K562 (cell line): ENCODE results near the gene ATP6V1G2. TPM values are rescaled to one million over a fixed set of nuclear protein-coding genes. Genes with fewer than 3 reads are reported as not detected.
A peak's percentile ranks its signal among the peaks of the same experiment; 100 is the strongest.

Experiments used
- CREB3 ChIP-seq: fragments of 450-650 bp; conservative IDR thresholded peaks from 2 replicates; pipeline ENCODE4 v1.6.1; 2016; ENCODE audit warnings: missing genetic modification characterization, low read depth, mild to moderate bottlenecking, missing compliant biosample characterization, moderate library complexity
- DNMT1 ChIP-seq: fragments of 450-650 bp; IDR thresholded peaks from 2 replicates; pipeline ENCODE4 v1.6.1; 2016; ENCODE audit warnings: antibody characterized with exemption, mild to moderate bottlenecking
- ETV1 ChIP-seq: fragments of 450-650 bp; conservative IDR thresholded peaks from 2 replicates; pipeline ENCODE4 v1.6.1; 2016; ENCODE audit warnings: missing genetic modification characterization, control low read depth, low read depth, missing compliant biosample characterization
- GABPB2 ChIP-seq: fragments of 250-450 bp; sonication (Bioruptor Pico); conservative IDR thresholded peaks from 2 replicates; pipeline ENCODE4 v1.5.1; 2021; ENCODE audit warnings: mild to moderate bottlenecking
- GATAD2A ChIP-seq: fragments of 450-650 bp; IDR thresholded peaks from 2 replicates; pipeline ENCODE4 v1.6.1; 2017
- JUN ChIP-seq, 2 experiments: sonication (generic) in 1 of 2; formaldehyde crosslinking in 1 of 2; IDR thresholded peaks; 2 replicates each; pipeline versions ENCODE4 v1.6.1 to v1.8.0; 2012 to 2022; ENCODE audit warnings: borderline replicate concordance in 2 of 2, mild to moderate bottlenecking in 2 of 2, improper control_type of control experiment in 1 of 2, low read depth in 1 of 2, low read length in 1 of 2, missing genetic modification reagents in 1 of 2
- NFE2 ChIP-seq: IDR thresholded peaks from 2 replicates; pipeline ENCODE4 v1.6.1; 2014; ENCODE audit warnings: antibody characterized with exemption, low read depth
- NONO ChIP-seq, 2 experiments: fragments of 200-400 bp in 1 of 2; fragments of 450-650 bp in 1 of 2; formaldehyde crosslinking in 1 of 2; IDR thresholded peaks; 2 replicates each; pipeline ENCODE4 v1.6.1; 2017; ENCODE audit warnings: low read depth in 2 of 2, mild to moderate bottlenecking in 2 of 2, moderate library complexity in 2 of 2, low read length in 1 of 2
- OTX1 ChIP-seq: fragments of 450-650 bp; formaldehyde crosslinking; IDR thresholded peaks from 2 replicates; pipeline ENCODE4 v1.4.0; 2022; ENCODE audit warnings: mild to moderate bottlenecking
- SRSF9 ChIP-seq: fragments of 200-400 bp; formaldehyde crosslinking; IDR thresholded peaks from 2 replicates; pipeline ENCODE4 v1.6.1; 2017; ENCODE audit warnings: low read depth, low read length, borderline replicate concordance
- THAP12 ChIP-seq: fragments of 250-450 bp; sonication (Bioruptor Pico); IDR thresholded peaks from 2 replicates; pipeline ENCODE4 v1.9.0; 2021; ENCODE audit warnings: mild to moderate bottlenecking, inconsistent platforms
- ZFP30 ChIP-seq: fragments of 250-450 bp; sonication (Bioruptor Pico); IDR thresholded peaks from 2 replicates; pipeline ENCODE4 v1.8.0; 2022; ENCODE audit warnings: moderate library complexity, mild to moderate bottlenecking, inconsistent platforms, borderline replicate concordance
- ZNF274 ChIP-seq: IDR thresholded peaks from 2 replicates; pipeline ENCODE4 v1.6.1; 2011; ENCODE audit warnings: low read depth, mild to moderate bottlenecking, low read length, moderate library complexity, borderline replicate concordance
- ZNF277 ChIP-seq: fragments of 250-450 bp; sonication (Bioruptor Pico); IDR thresholded peaks from 2 replicates; pipeline ENCODE4 v1.8.0; 2022; ENCODE audit warnings: inconsistent platforms, mild to moderate bottlenecking, moderate library complexity, borderline replicate concordance
- ZNF347 ChIP-seq: fragments of 450-650 bp; formaldehyde crosslinking; IDR thresholded peaks from 2 replicates; pipeline ENCODE4 v1.4.0; 2020; ENCODE audit warnings: low read depth, mild to moderate bottlenecking, moderate library complexity
- ZNF41 ChIP-seq: fragments of 250-450 bp; sonication (Bioruptor Pico); conservative IDR thresholded peaks from 2 replicates; pipeline ENCODE4 v1.4.0; 2020; ENCODE audit warnings: mild to moderate bottlenecking
- polyA plus RNA-seq, 8 experiments: library from polyadenylated mRNA; depleted of rRNA in 4 of 8; stranded (reverse) in 5 of 8; unstranded in 3 of 8; fragments of >200 nt; fragmentation: Nextera tagmentation in 2 of 8; fragmentation: Illumina TruSeq in 1 of 8; extraction: Ambion mirVana in 2 of 8; extraction: Trizol in 1 of 8; gene quantifications; 2 replicates each; pipeline versions ENCODE4 v1.2.1 to v1.2.3, GENCODE V29; 2011 to 2014; ENCODE audit warnings: inconsistent platforms in 1 of 8, missing spikeins in 1 of 8
- total RNA-seq, 7 experiments: library from RNA; depleted of rRNA in 6 of 7; stranded (reverse); fragments of >200 nt in 6 of 7; fragmentation: Illumina TruSeq in 2 of 7; extraction: Trizol in 2 of 7; gene quantifications; 2 replicates each; pipeline versions ENCODE4 v1.2.1 to v1.2.3, GENCODE V29; 2011 to 2021; ENCODE audit warnings: low replicate concordance in 1 of 7
- TF ChIP-seq, protein P1 (sequence below): fragments of 250-450 bp; sonication (Bioruptor Pico); IDR thresholded peaks from 2 replicates; pipeline ENCODE4 v1.5.0; 2020; ENCODE audit warnings: mild to moderate bottlenecking
- TF ChIP-seq, protein P2 (sequence below): sonication (generic); IDR thresholded peaks from 2 replicates; pipeline ENCODE4 v1.6.1; 2016

The ATP6V1G2 gene
- total and polyA plus RNA-seq, 9 of the 15 experiments (the other 6 are each of a cell fraction or from before 2014, with no cell fraction given) = 0.14 to 1.5 (median 0.33) TPM

- TF ChIP-seq THAP12 (no peak), OTX1 (0 out of 2 replicates have a peak, but pooled peaks have one; percentile 64), JUN (IDR thresholded peaks at IDR 0.05; ENCODE audit: borderline replicate concordance, low read depth, low read length) (no peak), JUN (CRISPR knock-in tag; IDR thresholded peaks at IDR 0.05; ENCODE audit: borderline replicate concordance) (no peak), NONO (IDR thresholded peaks at IDR 0.05; ENCODE audit: low read depth in 2 of 2, low read length in 1 of 2) (no peak), DNMT1 (peak; percentile 41; the same call in 1 of the 2 replicates), SRSF9 (no peak), ZFP30 (CRISPR knock-in tag) (no peak), ZNF347 (CRISPR knock-in tag) (no peak), ZNF41 (CRISPR knock-in tag) (no peak), NFE2 (no peak), ZNF277 (no peak), ETV1 (tag) (no peak), GABPB2 (CRISPR knock-in tag) (no peak), ZNF274 (no peak), GATAD2A (no peak), CREB3 (tag) (no peak)
- TF ChIP-seq, protein P1, sequence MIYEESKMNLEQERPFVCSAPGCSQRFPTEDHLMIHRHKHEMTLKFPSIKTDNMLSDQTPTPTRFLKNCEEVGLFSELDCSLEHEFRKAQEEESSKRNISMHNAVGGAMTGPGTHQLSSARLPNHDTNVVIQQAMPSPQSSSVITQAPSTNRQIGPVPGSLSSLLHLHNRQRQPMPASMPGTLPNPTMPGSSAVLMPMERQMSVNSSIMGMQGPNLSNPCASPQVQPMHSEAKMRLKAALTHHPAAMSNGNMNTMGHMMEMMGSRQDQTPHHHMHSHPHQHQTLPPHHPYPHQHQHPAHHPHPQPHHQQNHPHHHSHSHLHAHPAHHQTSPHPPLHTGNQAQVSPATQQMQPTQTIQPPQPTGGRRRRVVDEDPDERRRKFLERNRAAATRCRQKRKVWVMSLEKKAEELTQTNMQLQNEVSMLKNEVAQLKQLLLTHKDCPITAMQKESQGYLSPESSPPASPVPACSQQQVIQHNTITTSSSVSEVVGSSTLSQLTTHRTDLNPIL (CRISPR knock-in tag) = no peak
- TF ChIP-seq, protein P2, sequence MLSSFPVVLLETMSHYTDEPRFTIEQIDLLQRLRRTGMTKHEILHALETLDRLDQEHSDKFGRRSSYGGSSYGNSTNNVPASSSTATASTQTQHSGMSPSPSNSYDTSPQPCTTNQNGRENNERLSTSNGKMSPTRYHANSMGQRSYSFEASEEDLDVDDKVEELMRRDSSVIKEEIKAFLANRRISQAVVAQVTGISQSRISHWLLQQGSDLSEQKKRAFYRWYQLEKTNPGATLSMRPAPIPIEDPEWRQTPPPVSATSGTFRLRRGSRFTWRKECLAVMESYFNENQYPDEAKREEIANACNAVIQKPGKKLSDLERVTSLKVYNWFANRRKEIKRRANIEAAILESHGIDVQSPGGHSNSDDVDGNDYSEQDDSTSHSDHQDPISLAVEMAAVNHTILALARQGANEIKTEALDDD = 0 out of 2 replicates have a peak, but pooled peaks have one; percentile 1
These were observed 5.8 kb downstream of the ATP6V1G2 start (continued) for GRCh38 chr6:31540640-31541039.
